K562 (cell line): ENCODE results near the gene DNASE1L3. TPM values are rescaled to one million over a fixed set of nuclear protein-coding genes. Genes with fewer than 3 reads are reported as not detected.

Source experiments
- CEBPB ChIP-seq: fragments of 450-650 bp; IDR thresholded peaks from 2 replicates; pipeline ENCODE4 v1.6.1; 2016; ENCODE audit warnings: missing genetic modification characterization, missing compliant biosample characterization
- CEBPG ChIP-seq, 3 experiments: fragments of 200-800 bp in 1 of 3; sonication (Bioruptor generic) in 1 of 3; sonication (generic) in 1 of 3; formaldehyde crosslinking in 1 of 3; IDR thresholded peaks in 2 of 3; conservative IDR thresholded peaks in 1 of 3; 2 replicates each; pipeline versions ENCODE4 v1.6.1 to v1.8.0; 2016 to 2022; ENCODE audit warnings: missing compliant biosample characterization in 2 of 3, missing genetic modification characterization in 2 of 3, mild to moderate bottlenecking in 1 of 3, missing genetic modification reagents in 1 of 3
- CTCFL ChIP-seq: IDR thresholded peaks from 2 replicates; pipeline ENCODE4 v1.6.1; 2011; ENCODE audit warnings: borderline replicate concordance, low read depth, mild to moderate bottlenecking, moderate library complexity, low read length; ENCODE audit not compliant: insufficient read depth, poor library complexity, severe bottlenecking
- RREB1 ChIP-seq: fragments of 250-450 bp; sonication (Bioruptor Pico); IDR thresholded peaks from 2 replicates; pipeline ENCODE4 v1.4.0; 2020
- SFPQ ChIP-seq: fragments of 200-400 bp; formaldehyde crosslinking; IDR thresholded peaks from 2 replicates; pipeline ENCODE4 v1.6.1; 2017; ENCODE audit warnings: mild to moderate bottlenecking, low read depth, low read length, moderate library complexity
- SMARCB1 ChIP-seq: IDR thresholded peaks from 2 replicates; pipeline ENCODE4 v1.6.1; 2011; ENCODE audit warnings: improper control_type of control experiment, low read depth; ENCODE audit not compliant: insufficient read length
- SPI1 ChIP-seq: IDR thresholded peaks from 2 replicates; pipeline ENCODE4 v1.6.1; 2011; ENCODE audit warnings: low read depth, low read length, control low read depth, borderline replicate concordance
- polyA plus RNA-seq, 8 experiments: library from polyadenylated mRNA; depleted of rRNA in 4 of 8; stranded (reverse) in 5 of 8; unstranded in 3 of 8; fragments of >200 nt; fragmentation: Nextera tagmentation in 2 of 8; fragmentation: Illumina TruSeq in 1 of 8; extraction: Ambion mirVana in 2 of 8; extraction: Trizol in 1 of 8; gene quantifications; 2 replicates each; pipeline versions ENCODE4 v1.2.1 to v1.2.3, GENCODE V29; 2011 to 2014; ENCODE audit warnings: inconsistent platforms in 1 of 8, missing spikeins in 1 of 8
- total RNA-seq, 7 experiments: library from RNA; depleted of rRNA in 6 of 7; stranded (reverse); fragments of >200 nt in 6 of 7; fragmentation: Illumina TruSeq in 2 of 7; extraction: Trizol in 2 of 7; gene quantifications; 2 replicates each; pipeline versions ENCODE4 v1.2.1 to v1.2.3, GENCODE V29; 2011 to 2021; ENCODE audit warnings: low replicate concordance in 1 of 7
- TF ChIP-seq, protein P1 (sequence below): fragments of 450-650 bp; formaldehyde crosslinking; IDR thresholded peaks from 2 replicates; pipeline ENCODE4 v1.4.0; 2022; ENCODE audit warnings: missing genetic modification characterization
- TF ChIP-seq, protein P2 (sequence below): IDR thresholded peaks from 2 replicates; pipeline ENCODE4 v1.6.1; 2016; ENCODE audit warnings: missing genetic modification characterization, missing compliant biosample characterization
- TF ChIP-seq, protein P3 (sequence below): fragments of 450-650 bp; IDR thresholded peaks from 2 replicates; pipeline ENCODE4 v1.6.1; 2016

DNASE1L3 gene
- total and polyA plus RNA-seq, 9 of the 15 experiments (the other 6 are each of a cell fraction or from before 2014, with no cell fraction given): 0.06 TPM; not detected in 8

DNA sequence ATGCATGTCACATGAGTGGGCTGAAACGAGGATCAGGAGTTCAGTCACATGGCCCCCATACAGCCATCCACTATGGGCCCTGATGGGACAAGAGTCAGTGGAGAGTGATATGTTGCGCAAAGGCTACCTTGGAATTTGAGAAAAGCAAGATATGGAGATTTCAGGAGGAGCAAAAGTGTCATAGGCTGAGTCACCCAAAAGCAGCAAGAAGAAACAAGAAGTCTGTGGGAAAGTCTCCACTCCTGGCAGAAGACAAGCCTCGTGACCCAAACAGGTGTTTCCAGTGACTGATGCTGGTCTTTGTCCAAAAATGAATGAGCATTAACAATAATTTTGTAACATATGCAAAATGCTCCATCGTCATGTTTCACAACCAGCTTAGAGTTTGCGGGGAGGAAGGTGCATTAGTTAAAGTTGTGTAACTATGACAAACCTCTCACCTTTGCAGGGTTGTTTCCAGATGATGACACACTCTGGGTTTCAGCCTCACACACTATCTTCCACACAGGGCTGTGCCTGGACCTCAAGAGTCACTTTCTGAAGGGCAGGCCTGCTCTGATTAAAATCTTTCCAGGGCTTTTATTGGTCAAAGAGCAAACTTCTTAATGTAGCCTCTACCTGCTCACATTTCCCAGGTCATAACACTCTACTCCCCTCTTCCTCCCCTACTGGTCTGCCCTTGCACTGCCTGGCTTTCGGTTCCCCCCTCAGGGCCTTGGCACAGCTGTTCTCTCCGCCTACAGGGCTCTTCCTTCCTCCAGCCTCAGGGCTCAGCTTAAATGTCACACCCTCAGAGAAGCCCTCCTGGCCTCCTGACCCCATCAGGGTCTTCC lies 3.9 kb upstream of the DNASE1L3 start (continued):
- TF ChIP-seq, protein P1, sequence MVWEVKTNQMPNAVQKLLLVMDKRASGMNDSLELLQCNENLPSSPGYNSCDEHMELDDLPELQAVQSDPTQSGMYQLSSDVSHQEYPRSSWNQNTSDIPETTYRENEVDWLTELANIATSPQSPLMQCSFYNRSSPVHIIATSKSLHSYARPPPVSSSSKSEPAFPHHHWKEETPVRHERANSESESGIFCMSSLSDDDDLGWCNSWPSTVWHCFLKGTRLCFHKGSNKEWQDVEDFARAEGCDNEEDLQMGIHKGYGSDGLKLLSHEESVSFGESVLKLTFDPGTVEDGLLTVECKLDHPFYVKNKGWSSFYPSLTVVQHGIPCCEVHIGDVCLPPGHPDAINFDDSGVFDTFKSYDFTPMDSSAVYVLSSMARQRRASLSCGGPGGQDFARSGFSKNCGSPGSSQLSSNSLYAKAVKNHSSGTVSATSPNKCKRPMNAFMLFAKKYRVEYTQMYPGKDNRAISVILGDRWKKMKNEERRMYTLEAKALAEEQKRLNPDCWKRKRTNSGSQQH: no peak
- TF ChIP-seq CEBPG (CRISPR knock-in tag; IDR thresholded peaks at IDR 0.05) (no peak), CEBPG (tag; conservative IDR thresholded peaks at IDR 0.05 in 1 of 2, IDR thresholded peaks at IDR 0.05 in 1 of 2) (peak; percentile 31 to 51; a peak in 3 of 4 replicates), SFPQ (no peak), RREB1 (CRISPR knock-in tag) (no peak), CEBPB (tag) (peak; percentile 54), SPI1 (no peak), SMARCB1 (no peak), CTCFL (no peak)
- TF ChIP-seq, protein P2, sequence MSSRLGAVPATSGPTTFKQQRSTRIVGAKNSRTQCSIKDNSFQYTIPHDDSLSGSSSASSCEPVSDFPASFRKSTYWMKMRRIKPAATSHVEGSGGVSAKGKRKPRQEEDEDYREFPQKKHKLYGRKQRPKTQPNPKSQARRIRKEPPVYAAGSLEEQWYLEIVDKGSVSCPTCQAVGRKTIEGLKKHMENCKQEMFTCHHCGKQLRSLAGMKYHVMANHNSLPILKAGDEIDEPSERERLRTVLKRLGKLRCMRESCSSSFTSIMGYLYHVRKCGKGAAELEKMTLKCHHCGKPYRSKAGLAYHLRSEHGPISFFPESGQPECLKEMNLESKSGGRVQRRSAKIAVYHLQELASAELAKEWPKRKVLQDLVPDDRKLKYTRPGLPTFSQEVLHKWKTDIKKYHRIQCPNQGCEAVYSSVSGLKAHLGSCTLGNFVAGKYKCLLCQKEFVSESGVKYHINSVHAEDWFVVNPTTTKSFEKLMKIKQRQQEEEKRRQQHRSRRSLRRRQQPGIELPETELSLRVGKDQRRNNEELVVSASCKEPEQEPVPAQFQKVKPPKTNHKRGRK (tag): no peak
- TF ChIP-seq, protein P3, sequence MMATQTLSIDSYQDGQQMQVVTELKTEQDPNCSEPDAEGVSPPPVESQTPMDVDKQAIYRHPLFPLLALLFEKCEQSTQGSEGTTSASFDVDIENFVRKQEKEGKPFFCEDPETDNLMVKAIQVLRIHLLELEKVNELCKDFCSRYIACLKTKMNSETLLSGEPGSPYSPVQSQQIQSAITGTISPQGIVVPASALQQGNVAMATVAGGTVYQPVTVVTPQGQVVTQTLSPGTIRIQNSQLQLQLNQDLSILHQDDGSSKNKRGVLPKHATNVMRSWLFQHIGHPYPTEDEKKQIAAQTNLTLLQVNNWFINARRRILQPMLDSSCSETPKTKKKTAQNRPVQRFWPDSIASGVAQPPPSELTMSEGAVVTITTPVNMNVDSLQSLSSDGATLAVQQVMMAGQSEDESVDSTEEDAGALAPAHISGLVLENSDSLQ: no peak
